Germinal center (tissue), 1 donor: ENCODE results near the gene CALM3.
"Not testable (repeated sequence)": the region's sequence is repeated elsewhere in the genome, so short reads cannot be mapped to it uniquely, and the experiment has no call there.

Experiments
- DNase-seq: peaks from one replicate; pipeline ENCODE4 v3.0.0; 2012; ENCODE audit warnings: mixed read lengths, low spot score

Gene CALM3

DNA sequence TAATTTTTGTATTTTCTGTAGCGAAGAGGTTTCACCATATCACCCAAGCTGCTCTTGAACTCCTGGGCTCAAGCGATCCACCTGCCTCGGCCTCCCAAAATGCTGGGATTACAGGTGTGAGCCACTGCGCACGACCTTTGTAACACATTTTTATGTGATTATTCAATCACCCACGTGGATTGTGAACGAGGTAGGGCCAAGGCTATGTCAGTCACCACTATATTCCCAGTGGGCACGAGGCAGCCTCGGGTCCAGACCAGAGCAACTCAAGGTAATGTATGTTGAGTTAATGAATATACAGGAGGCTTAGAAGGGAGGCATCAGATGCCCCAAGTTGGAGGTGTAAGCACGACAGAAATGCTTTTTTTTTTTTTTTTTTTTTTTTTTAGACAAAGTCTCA, 14.8 kb downstream of the CALM3 start:
- no peak for DNase-seq

DNA sequence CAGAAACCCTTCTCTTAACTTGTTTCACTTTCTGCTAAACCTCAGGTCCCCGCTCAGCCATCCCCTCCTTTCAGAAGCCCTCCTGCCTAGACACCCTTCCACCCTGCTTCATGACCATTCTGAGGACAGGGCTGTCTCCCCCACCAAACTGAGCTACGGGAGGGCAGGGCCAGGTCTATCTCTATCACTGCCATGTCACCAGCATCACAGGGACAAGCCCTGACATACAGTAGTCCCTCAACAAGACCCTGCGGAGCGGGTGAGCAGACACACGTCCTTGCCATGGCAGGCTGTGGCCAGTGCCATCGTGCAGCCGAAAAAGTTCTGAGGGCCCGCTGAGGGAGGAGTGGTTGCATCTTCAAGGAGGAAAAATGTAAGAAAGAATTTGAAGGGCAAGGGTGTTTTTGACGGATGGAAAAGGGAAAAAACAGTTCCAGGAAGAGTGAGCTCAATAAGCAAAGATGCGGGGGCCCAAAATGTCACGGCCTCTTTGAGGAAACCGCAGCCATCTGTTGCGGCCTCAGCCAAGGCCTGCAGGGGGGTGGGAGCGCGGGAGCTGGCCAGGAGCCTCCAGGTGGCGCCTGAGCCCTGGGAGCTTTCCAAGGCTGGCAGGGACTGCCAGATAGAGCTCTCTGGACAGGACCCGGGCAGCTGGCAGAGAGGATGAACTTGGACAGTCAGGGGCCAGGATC, 15.6 kb downstream of the CALM3 start:
- peak; percentile 33 for DNase-seq

DNA sequence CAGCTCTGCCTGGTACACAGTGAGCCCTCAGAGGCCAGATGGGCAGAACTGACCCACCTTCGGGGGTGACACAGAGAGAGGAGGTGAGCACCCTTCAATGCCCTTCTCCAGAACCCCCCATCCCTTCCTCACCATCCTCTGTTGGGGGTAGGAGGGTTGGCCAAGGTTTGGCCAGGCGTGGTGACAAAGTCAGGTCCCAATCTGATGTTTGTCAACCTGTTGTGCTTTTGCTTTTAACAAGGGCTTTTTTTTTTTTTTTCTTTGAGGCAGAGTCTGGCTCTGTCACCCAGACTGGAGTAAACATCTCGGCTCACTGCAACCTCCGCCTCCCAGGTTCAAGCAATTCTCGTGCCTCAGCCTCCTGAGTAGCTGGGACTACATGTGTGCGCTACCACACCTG, 16.5 kb downstream of the CALM3 start:
- no peak for DNase-seq

DNA sequence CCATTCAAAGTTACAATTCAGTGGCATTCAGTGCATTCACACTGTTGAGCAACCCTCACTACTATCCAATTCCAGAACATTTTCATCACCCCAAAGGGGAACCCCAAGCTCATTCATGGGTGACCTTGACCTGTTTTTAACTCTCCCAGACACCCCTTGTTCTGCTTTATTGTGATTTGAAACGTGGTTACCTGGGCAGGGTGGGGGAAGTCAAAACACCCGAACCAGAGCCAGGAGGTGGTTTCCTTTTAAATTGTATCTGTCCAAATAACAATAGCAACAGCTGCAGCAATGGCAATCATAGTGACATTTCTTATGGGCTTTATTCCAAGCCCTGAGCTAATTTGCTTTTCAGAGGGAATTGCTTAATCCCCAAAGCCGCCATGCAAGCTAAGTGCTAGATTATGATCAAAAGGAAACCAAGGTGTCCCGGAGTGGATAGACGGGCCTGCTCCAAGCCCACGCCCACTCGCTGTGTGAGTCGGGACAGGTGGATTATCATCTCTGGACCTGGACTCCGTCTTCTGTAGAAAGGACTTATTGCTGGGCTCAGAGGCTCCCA, 17.6 kb downstream of the CALM3 start:
- peak; percentile 58 for DNase-seq

DNA sequence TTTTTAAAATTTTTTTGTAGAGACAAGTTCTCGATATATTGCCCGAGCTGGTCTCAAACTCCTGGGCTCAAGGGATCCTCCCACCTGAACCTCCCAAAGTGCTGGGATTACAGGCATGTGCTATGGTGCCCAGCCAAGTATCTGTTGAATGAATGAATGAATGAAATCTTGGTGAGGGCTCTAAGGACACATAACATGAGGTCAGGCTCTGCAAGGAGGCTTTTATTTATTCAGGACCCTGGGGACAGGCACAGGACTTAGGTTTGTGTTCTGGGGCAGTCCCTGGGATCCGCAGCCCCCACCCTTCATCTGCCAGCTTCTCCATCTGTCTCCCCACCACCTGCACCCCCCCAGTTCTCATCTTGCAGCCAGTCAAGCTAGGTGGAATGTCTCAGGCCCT, 19.1 kb downstream of the CALM3 start:
- no peak for DNase-seq

DNA sequence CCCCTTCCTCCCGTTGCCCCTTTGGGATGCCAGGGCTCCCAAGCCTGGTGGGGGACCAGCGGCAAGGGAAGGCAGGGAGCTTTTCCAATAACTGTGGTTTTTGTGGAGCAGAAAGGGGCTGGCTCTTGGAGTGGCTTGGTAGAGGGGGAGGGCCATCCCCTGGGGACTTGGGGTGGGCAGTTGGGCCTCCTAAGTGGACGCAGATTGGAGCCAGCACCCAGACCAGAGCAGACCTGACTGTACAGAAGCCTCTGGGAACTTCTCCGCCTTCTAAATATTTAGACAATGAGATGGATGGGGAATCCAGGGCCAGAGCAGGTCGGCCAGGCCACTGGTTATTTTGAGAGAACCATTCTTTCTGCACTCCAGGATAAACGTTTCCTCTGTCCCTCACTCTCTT, 19.6 kb downstream of the CALM3 start:
- DNase-seq: no peak

DNA sequence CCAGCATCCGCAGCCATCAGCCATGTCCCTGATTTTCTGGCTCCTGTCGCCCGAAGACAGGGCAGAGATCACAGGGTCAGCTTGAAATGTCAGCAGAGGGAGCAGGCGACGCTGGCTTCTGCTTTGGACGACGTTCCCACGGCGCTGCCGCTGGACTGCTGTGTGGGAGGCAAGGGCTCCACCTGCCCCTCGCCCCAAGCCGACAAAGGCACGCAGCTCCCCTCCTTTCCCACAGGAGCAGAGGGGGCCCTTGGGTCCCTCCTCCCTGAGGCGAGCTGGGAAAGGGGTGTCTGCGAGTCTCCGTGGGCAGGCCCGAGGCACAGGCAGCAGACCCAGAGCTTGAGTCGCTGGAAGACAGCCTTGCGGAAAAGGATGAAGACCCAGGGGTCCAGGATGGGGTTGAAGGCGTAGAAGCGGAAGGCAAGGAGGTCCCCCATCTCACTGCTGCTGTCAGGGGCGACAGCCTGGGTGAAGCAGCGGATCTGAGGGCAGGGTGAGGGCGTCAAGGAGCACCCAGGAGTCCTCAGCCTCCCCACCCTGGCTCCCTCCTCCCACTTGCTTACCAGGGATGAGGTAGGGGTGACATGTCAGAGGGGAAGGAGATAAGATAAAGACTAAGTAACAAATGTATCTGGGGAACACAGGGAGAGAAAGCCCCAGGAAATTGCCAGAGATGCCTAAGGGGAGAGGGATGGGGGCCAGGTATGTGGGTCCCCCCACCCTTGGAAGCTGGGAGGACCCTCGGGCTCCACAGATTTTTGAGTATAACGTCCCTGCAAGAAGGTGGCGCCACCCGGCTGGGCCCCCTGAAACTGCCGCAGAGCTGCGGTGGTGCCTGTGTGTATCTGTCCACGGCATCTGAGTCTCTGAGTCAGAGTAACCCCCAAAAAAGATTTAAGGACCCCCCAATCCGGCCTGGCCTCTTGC, 20.3 kb downstream of the CALM3 start:
- no peak for DNase-seq

DNA sequence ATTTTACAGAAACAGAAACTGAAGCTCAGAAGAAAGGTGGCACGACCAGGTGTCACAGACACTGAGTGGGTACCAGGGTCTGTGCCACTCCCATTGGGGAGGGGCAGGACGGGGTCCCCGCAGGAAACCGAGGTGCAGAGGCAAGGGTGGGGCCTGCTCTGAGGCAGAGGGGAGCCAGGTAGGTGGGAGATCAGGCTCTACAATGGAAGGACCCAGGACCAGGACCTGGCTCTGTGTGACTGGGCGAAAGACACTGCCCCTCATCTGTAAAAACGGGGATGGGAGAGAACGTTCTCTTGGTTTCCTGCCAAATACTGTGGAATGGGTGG, 21.0 kb downstream of the CALM3 start:
- no peak for DNase-seq

DNA sequence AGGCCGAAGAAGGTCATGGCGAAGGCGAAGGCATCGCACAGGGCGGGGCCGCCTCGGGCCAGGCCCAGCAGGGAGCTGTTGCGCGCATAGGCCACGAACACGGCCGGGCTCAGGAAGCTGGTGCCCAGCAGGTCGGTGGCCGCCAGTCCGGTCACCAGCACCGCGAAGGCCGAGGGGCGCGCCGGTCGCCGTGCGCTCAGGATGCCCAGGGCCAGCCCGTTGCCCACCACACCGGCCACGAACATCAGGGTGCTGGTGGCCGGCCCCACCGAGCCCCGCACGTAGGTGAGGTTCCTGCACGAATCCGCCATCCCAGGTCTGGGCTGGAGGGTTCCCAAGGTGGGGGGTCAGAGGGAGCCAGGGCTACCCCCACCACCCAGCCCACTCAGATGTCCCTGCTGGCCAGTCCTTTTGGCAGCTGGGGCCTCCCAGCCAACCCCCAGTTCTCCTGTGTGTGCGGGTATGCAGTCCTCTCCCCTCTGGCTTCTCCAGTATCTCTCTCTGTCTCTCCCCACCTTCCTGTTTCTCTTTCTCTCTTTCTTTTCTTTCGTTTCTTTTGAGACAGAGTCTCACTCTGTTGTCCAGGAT, 22.9 kb downstream of the CALM3 start:
- DNase-seq: no peak

DNA sequence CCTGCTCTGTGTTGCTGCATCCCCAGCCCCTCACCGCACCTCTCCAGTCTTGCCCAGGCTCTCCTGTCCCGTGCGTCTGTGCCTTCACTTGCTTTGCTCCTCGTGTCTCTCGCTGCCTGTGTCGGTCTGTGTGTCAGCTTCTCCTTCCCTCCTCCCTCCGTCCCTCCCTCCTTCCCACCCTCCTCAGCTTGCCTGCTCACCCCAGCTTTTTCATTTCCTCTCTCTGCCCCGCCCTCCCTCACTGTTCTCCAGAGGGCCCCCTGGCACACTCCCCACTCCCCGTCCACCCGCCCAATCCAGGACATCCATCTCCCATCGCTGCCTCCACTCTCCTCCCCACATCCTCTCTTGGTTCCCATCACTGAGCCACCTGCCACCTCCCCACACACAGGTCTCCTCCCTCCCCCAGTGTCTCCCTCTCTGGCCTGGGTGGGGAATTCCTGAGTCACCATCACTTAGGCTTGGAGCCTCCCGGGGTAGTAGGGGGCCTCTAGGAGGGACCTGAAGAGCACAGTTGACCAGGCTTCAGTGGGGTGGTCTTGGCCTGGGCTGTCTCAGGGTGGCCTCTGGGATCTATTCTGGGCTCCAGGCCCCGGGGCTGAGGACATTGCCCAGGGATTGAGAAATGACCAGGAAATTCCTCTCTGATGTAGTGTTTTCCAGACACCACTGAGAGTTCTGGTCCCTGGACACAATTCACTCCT, 24.0 kb downstream of the CALM3 start, which contains the start of gene PTGIR:
TSS of gene PTGIR (minus strand) at position 132 of the 704 bp plus-strand sequence. CDS start 864 bp downstream, outside the sequence.
- DNase-seq: no peak

DNA sequence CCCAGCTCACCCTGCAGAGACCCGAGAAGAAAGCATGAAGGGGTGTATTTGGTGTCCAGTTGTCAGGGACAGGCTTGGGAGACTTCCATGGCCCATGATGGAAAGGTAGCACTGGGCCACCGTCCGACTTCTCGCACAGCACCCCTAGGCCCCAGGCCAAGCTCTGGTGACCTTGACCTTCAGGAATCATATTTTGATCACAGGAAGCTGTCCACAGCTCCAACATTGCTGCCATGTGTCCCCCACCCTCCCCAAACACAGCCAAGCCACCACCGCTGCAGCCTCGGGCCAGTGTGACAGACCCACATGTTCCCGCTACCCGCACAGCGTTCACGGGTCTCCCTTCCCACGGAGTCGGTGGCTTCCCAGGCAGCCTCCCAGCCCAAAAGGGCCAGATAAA, 24.6 kb downstream of the CALM3 start:
- DNase-seq: no peak

DNA sequence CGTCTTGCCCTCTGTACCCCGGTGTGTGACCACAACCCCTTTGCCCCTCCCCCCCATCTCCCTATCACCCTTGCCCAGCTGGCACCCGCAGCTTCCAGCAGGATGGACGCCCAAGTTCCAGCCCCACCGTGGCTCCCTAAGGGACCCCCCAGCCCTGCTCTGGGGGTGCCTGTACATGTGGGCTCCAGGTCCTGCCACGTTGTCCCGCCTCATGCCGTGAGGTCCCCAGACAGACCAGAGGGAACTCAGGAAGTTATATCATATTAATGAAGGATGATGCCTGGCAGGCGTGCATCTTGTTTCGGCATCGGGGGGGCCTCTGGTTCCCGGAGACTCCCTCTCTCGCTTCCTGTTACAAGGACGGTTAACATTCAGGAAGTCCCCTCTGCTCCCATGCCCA, 25.3 kb downstream of the CALM3 start:
- no peak for DNase-seq

DNA sequence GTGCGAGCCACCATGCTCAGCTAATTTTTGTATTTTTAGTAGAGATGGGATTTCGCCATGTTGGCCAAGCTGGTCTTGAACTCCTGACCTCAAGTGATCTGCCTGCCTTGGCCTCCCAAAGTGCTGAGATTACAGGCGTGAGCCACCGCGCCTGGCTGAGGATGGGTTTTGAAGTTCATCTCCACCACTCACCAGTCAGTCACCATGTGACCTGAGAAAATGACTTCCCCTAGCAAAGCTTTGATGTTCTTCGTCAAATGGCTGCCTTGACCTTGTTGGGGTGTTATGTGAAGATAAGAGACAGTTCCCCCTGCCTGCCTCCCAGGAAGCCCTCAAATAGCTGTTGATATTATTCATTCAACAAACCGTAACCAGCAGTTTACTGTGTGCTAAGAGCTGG, 27.8 kb downstream of the CALM3 start:
- DNase-seq: not testable (repeated sequence)

DNA sequence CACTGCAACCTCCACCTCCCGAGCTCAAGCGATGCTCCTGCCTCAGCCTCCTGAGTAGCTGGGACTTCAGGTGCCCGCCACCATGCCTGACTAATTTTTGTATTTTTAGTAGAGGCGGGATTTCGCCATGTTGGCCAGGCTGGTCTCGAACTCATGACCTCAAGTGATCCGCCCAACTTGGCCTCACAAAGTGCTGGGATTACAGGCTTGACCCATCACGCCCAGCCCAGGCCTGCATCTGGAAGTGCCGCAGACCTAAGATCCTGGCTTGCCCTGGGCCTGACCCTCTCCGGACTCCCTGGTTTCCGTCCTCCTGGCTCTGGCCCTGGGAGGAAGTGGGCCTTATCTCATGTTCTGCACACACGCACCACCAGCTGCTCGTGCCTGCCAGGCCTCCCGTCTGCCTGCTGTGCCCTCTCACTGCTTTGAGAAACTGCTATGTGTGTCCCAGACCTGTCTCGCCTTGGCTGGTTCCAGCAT, 28.5 kb downstream of the CALM3 start:
- DNase-seq: no peak

DNA sequence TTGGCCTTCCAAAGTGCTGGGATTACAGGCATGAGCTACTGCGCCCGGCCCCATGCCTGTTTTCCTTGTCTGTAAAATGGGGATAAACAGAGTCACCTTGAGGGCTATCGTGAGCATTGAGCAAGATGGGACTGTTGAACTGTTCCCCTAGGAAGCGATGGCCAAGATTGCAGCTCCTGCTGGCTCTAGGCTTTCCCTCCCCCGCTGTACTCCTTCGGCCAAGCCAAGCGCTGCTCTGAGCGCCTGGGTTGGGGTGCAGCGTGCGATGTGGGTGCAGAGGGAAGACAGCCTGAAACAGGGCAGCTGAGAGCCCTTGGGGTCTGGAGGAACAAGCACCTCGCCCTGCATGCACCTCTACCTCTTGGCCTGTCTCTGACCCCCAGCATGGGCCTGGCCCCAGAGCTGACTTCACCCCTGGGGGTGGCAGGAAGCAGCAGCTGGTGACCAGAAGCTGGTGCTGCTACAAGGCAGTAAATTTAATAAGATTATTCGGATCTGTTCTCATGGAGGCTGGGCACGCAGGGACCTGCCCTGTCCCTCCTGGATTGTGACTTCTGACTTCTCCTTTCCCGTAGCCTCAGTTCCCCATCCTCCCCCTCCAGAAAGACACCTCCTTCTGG, 29.6 kb downstream of the CALM3 start:
- DNase-seq: no peak

DNA sequence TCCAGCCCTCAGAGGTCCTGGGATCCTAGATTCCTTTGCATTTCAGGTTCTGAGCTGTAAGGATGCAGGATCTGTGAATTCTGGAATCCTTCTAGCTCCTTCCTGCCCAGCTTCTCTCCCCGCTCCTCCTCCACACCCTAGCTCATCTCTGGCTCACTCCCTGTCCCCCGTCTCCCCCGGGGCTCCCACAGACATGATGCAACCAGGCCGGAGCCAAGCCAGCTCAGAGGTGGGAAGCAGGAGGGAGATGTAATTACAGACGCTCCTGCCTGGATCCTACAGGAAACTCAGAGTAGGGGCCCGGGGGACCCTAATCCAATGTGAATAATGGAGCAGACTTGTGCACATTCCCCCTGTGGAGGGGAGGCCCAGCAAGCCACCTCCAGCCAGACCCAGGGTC, 30.4 kb downstream of the CALM3 start:
- no peak for DNase-seq

DNA sequence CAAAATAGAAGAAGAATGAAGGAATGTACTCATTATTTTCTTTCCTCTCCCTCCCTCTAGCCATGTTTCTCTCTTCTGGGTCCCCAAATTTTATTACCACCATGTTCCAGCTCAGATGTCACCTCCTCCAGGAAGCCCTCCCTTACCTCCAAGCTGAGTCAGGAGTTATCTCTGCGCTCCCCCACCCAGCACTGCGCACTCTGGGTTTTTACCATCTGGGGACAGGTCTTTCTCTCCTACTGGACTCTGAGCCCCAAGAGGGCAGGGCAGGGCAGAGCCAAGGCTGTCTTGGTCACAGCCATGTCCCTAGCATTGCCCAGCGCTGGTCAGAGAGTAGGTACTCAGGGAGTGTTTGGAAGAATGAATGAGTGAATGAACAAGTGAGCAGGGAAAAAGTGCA, 32.0 kb downstream of the CALM3 start:
- DNase-seq: no peak

DNA sequence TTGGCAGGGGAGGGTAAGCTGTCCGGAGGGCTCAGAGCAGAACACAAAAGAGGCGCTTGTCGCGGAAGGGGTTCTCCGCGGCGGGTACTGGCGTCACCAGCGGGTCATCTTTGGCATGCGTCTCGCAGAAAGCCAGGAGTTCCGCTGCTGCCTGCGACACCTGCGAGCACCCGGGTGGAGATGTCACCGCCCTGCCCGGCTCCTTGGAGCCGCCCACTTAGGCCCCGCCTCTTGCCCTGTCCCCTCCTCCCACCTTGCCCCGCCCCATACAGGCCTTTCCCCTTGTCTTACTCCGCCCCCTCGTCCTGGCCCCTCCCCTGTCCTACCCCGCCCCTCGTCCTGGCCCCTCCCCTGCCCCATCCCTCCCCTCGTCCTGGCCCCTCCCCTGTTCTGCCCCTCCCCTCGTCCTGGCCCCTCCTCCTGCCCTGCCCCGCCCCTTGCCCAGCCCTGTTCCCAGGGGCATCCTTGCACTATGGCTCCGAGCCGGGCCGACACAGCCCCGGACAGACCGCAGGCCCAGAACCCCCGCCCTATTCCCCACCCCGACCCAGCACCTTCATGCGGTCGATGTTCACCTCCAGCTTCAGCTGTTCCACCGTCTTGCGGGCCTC, 33.0 kb downstream of the CALM3 start:
- peak; percentile 96 for DNase-seq

DNA sequence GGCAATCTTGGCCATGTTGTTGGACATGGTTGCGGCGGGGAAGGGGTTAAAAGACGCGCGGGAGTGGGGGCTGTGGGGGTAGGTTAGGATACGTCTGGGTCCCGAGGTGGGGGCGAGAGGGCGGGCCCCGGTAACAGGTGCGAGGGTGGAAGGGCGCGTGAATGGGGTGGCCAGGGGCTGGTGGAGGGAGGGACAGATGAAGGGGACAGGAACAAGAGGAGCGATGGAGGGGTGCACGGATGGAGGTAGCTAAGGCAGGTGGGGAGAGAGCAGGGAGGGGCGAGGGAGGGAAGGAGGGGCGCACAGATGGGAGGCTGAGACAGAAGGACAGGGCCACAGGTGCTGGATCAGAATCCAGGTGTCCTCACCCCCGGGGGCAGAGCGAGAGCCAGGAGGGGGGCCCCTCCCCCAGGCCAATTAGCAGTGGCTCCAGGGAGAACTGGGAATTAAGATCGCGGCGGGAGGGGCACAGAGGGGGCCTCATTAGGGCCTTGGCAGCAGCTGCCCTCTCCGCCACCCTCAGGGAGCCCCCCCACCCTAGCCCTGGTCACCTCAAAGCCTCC, 33.6 kb downstream of the CALM3 start:
- DNase-seq: no peak

DNA sequence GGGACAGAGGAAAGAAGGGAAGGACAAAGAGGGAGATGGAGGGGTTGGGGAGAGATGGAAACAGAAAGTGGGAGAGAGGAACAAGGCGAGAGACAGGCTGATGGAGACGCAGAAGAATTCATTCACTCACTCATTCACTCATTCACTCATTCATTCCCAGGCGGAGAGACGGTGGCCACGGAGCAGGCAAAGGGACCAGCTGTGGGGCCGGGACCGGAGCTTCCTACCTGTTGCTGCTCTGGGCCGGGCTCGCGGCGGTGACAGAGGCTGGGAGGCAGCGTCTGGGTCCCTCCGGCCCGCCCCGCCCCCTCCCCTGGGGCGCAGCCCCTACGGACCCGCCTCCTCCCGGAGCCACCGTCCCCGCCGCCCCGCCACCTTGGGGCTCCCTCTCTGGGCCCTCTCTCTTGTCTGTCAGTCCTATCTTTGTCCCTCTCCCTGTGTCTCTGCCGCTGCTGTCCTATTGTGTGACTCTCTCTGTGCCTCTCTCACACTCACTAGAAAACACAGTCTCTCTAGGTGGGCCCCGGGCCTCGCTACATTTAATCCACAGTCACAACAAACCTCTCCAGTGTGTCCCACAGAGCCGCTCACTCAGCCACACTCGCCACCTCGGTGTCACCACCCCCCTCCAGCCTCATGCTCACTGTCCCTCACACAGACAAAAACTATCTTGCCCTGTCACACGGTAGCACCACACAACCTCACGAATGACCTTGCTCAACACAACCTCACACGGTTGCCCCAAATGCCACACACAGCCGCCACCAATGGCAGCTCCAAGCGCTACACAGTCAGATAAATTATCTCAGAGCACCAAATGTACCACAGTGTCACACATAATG, 35.0 kb downstream of the CALM3 start, which contains the start of gene GNG8:
TSS of gene GNG8 (minus strand) at position 283 of the 842 bp plus-strand sequence. CDS start 1,520 bp downstream, outside the sequence.
- DNase-seq: no peak
